Measurements from ENCODE around the gene QDPR.
"Not testable (repeated sequence)": the region's sequence is repeated elsewhere in the genome, so short reads cannot be mapped to it uniquely, and the experiment has no call there.

Gene QDPR

DNA sequence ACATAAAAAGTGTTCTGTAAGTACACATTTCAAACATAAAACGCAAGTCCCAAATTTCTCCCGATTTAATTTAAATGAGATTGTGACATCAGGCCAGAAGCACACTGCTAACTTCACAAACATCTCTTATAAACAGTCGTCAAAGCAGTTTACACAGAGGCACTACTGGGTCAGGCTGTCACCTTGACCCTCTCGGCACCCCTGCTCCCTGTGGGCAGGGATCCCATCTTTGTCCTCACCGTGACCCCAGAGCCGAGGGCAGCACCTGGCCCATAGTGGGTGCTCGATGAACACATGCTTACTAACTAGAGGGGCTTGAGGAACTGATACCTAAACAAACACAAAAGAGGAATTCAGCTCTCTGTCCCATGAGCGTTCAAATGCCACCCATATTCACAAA is 22.2 kb downstream of the QDPR start:
- no peak for DNase-seq

DNA sequence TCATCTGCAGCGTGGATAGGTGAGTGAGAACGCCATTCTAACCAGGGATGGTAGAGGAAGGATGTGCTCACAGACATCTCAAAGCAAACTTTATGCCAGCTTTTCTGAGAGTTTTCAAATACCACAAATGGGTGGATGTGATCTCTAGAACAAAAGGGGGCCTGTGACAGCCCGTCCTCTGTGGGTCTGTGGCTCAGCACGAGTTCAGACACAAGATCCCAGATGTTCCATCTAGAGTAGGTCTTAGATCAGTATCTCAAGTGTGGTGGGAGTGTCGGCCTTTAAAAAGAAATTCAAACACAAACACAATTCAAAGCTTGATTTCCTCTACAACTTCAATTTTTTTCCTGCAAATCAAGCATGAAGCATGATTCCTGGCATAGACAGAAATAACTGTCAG is 22.8 kb downstream of the QDPR start:
- DNase-seq, result no peak

DNA sequence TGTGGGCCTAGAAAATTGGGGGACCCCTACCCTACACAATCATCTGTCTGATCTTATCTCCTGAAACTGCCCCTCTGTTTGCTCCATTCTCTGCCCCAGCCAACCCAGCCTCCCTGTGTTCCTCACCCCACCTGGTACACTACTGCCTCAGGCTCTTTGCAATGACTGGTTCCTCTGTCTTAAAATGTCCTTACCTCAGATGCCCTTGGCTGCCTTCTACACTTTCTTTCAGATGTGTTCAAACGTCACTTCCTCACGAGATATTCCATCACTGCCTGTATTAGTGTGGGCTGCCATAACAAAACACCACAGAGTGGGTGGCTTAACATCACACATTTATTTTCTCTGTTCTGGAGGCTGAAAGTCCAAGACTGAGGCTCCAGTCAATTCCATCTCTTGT is 29.2 kb downstream of the QDPR start:
- DNase-seq, result no peak

DNA sequence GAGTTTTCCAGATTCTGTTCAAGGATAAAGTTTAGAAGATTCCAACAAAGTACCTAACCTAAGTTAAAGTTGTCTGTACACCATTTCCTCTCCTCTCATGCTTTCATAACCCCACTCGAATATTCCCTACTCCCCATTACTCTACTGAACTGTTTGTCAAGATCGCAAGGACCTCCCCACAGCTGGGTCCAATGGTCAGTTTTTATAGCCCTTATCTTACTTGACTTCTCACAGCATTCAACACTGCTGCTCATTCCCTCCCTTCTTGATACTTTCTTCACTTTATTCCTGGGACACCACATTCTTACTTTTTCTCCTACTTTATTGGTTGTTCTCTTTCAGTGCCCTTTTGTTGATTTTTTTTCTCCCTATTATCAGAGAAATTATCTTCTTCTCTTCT is 30.9 kb downstream of the QDPR start:
- DNase-seq, result no peak

DNA sequence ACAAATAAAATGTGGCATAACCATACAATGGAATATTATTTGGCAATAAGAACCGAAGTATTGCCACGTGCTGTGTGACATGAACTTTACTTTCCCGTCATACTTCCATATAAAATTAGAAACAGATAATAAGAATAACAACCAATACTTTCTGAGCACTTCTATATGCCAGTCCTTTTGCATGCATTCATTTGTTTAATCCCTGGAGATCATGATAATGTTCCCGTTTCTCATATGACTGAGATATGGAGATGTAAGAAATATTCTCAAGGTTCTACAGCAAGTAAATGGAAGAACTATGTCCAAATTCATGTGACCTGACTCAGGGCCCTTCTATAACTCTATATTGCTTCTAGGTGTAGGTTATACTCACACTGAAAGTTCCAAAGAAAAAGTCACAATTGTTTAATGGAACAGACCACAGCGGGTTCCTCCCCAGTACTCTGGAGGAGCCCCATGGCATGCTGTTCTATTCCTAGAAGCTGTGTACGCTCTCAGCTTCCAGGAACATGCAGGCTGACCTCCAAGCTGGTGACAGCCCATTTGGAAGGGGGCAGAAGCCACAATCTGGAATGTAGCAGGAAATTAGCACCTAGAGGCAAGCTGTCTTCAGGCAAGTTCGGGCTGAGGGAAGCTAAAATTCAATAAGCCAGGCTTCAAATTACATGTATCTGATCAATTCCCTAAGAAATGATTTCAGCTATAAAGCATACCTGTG is 31.5 kb downstream of the QDPR start:
- DNase-seq, result no peak

DNA sequence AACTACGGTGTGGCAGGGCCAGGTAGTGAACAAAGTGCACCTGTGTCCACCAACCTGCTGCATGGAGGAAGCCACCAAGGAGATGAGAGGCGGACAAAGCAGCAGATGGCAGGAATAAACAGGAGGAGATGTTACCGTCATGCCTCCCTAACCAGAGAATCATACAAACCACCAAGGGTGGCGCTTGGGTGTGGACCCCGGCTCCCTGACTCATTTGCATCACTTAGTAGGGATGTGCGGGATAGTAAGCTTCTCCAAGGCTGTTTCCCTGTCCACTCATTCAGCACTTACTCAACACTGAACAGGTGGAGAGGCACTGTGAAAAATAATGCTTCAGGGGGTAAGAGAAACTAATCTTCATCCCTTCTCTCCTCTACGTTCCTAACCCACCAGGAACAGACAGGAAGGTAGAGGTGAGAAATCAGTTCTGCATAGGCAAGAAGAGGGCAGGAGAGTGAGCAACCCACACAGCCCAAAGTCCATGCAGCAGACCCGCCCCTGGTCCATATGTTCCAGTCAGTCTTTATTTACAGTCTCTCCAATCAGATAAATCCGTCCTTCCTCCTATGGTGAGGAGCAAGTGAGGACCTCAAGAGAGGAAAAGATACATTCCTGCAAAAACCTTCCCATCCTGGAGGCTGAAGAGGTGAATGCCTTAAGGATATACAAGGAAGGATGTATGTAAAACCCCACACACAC is 34.0 kb downstream of the QDPR start:
- DNase-seq, result no peak

DNA sequence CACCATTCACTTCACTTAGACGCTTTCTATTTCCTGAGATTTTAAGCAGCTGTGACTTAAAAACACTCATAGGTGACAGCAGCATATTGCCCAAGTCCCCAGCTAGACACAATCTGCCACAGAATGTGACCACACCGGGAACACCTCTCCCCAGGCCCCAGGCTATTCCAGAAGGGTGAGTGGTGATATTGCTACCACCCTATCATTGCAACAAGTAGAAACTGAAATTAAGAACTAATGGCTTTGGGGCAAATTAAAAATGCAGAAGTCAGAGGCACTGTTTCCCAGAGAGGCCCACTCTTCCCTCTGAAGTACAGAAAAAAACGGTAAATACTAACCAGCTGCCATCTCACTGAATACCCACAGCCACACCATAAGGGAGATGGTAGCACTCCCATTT is 35.0 kb downstream of the QDPR start:
- DNase-seq, result no peak

DNA sequence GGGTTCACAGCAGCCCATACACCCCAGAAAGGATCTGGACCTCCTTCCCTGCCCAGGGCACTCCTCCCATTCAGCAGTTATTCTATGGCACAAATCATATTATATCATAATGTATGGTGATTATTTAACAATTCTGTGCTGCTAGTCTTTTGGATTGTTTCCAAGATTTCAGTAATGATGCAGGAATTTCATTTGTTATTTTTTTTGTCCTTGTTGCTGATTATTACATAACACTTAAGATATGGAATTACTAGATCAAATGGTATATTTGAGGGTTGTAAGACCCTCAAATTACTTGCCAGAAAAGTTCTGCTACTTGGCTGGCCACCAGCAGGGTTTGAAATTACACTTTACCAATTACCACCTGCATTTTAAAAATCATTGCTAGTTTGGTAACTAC is 36.4 kb downstream of the QDPR start:
- no peak for DNase-seq

DNA sequence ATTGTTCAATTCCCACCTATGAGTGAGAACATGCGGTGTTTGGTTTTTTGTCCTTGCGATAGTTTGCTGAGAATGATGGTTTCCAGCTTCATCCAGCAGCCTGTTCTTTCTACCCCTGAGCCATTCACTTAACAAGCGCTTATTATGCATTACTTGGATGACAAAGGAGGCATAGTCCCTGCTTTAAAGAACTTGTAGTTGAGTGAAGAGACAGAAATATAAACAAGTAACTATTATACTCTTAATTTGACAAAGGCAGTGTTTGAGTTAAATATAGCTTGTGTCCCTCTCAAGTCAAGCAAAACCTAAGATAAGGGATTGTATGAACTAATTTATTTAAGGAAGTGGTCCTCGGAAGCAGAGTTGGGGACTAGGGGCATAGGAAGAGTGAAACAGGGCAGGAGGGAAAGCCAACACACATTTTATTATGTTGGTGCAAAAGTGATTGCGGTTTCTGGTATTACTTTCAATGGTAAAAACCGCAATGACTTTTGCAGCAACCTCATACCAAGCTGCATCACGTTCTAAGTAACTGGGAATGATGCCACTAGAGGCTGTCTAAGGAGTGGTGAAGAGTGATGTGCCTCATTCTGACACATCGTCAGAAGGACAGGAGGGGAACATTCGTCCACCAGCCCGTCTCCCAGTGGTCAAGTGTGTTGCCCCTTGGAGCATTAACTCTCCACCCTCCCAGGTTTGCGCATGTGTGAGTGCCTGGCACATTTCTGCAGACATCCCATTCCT is 41.8 kb downstream of the QDPR start:
- DNase-seq, result no peak

DNA sequence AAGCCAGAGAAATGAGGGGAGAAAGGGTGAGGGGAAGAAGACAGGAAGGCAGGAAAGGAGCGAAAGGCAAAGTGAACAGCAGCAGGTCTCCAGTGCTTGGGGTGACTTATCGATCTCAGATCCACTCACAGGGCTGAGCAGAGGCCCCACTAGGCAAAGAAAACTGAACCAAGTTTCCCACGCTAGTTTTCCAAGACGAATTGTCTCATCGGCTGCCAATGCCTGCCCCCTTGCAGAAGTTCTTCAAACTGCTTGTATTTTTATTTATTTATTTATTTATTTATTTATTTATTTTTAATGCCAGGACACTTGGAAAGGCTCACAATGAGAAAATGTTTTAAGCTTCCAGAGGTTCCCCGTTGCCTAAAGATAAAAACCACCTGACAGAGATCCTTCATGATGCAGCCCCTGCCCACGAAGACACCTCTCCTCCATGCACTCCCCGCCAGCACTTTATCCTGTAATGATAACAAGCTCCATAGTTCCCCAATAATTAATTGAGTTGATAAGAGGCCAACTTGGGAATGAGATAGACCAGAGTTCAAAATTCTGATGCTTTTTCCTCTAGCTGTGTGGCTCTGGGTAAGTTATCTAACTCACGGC is 43.2 kb downstream of the QDPR start:
- DNase-seq, result no peak

DNA sequence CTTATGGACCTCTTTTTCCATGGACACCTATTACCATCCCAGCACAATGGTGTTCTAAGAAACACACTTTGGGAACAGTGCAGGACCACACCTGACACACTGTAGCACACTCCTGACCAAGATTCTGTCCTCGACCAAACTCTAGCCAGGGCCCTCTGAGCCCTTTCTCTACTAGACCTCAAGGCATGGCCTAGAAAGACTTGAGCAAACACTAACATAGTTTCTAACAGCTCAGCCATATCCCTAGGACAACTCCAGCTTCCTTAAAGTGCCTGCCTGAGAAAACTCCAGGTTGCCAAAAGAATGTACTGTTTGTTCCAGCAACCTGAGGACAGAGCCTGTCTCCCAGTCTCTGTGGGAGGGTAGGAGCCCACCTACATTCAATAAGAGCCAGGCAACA is 48.3 kb downstream of the QDPR start:
- DNase-seq, result no peak

DNA sequence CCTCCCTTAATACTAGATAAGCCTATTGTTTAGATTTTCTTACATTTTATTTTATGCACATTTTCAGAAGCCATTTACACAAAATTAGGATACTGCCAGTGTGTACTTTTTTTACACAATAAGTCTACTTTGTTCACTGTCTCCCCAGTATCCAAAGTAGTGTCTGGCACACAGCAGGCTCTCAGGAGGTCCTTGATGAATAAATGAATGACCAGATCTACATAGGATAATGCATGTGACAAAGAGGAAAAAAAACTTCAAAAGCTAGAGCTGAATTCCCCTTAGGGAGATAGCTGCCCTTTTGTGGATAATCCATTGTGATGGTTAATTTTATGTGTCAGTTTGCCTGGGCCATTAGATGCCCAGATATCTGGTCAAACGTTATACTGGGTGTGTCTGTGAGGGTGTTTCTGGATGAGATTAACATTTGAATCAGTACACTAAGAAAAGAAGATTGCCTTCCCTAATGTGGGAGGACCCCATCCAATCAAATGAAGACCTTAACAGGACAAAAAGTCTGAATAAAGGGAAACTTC is 61.6 kb downstream of the QDPR start:
- no peak for DNase-seq

DNA sequence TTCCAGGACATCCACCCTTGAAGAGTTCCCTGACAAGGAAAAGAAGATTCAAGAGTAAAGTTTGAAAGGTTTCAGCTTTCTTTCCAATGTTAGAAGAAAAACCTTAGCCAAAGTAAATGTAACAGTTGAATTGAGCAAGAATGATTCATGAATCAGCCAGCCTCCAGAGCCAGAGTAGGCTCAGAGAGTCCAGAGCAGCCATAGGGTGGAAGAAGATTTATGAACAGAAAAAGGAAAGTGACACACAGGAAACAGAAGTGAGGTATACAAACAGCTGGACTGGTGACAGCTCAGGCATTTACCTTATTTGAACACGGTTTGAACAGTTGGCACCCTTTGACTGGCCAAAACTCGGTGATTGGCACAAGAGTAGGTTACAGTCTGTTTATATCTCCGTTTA is 63.2 kb downstream of the QDPR start:
- no peak for DNase-seq

DNA sequence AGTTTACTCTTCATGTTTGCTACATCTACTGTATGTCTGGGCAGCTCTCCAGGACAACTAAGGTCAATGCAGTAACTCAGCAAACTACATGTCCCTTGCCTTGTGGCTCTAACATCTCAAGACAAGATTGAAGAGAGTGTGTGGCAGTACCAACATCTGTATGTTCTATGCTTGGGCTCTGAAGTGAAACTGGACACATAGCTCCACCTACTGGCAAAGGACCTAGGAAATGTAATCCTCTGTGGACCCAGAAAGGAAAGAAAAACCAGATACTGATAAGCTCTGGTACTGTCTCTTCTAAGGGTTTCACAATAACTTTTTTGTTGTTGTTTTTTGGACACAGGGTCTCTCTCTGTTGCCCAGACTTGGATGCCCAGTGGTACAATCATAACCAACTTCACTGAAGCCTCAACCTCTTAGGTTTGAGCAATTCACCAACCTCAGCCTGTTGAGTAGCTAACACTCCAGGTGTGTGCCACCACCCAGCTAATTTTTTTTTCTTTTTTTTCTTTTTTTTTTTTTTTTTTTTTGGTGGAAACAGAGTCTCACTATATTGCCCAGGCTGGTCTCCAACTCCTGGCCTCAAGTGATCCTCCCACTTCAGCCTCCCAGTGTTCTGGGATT is 64.1 kb downstream of the QDPR start:
- DNase-seq, result peak; percentile 58

DNA sequence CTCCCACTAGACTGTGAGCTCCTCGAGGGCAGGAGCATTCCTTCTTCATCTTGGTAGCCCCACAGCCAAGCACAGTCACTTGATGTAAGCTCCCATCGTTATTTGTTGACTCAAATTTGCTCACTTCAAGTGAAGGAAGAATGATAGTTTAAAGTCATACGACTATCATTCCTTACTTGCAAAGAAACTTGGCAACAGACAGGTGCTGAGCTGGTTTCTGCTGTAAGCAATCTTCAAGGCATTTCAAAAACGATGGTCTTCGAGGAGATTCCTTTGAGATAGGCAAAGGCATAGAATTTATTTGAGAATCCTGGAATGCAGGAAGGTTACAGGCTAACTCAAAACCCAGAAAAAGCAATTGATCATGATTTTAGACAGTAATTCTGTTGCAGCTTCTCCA is 64.8 kb downstream of the QDPR start:
- no peak for DNase-seq

DNA sequence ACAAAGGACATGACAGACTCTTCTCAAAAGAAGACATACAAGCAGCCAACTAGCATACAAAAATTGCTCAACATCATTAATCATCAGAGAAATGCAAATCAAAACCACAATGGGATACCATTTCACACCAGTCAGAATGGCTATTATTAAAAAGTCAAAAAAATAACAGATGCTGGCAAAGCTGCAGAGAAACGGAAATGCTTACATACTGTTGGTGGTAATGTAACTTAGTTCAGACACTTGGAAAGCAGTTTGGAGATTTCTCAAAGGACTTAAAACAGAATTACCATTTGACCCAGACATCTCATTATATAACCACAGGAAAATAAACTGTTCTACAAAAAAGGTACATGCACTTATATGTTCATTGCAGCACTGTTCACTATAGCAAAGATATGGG is 69.4 kb downstream of the QDPR start:
- not testable (repeated sequence) for DNase-seq

DNA sequence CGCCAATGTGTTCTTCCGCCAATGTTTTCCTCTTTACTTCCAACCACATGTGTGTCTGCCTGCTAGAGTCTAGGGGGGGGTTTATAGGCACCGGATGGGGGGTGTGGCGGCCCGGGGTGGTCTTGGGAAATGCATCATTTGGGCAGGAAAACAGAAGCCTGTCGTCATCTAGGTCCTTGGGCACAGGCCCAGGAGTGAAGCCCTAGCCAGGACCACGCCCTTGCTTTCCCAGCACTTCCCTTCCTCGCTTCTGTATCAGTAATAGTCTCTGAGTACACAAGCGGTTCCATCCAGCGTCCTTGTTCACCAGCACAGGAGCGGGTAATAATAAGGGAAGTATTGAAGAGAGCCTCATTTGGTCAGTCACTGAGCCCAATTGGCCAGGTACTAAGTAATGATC is 74.5 kb downstream of the QDPR start:
- no peak for DNase-seq

DNA sequence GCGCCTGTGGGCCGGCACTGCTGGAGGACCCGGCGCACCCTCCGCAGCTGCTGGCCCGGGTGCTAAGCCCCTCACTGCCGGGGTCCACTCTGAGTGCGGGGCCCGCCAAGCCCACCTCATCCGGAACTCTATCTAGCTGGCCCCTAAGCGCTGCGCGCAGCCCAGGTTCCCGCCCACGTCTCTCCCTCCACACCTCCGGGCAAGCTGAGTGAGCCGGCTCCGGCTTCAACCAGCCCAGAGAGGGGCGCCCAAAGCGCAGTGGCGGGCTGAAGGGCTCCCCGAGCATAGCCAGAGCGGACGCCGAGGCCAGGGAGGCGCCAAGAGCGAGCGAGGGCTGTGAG is 75.2 kb downstream of the QDPR start:
- no peak for DNase-seq
